Measurements from ENCODE around the gene RFT1.

The RFT1 gene

GRCh38 chr3:53092216-53092615 lies 38.0 kb downstream of the RFT1 start:
- DNase-seq (ENCODE audit: low read depth in 3 of 3, low spot score in 1 of 3) = no peak

GRCh38 chr3:53091011-53091410 lies 39.2 kb downstream of the RFT1 start:
- no peak for DNase-seq (ENCODE audit: low read depth in 3 of 3, low spot score in 1 of 3)

- no peak for DNase-seq (ENCODE audit: low read depth in 3 of 3, low spot score in 1 of 3)
Observed at GRCh38 chr3:53089511-53089910, 40.7 kb downstream of the RFT1 start.

GRCh38 chr3:53085476-53085875 lies 44.8 kb downstream of the RFT1 start:
- DNase-seq (ENCODE audit: low read depth in 3 of 3, low spot score in 1 of 3) = no peak

GRCh38 chr3:53084310-53085001 lies 45.8 kb downstream of the RFT1 start:
- no peak for DNase-seq (ENCODE audit: low read depth in 3 of 3, low spot score in 1 of 3)

GRCh38 chr3:53083949-53084309 lies 46.3 kb downstream of the RFT1 start:
- no peak for DNase-seq (ENCODE audit: low read depth in 3 of 3, low spot score in 1 of 3)

GRCh38 chr3:53083521-53083920 lies 46.7 kb downstream of the RFT1 start:
- no peak for DNase-seq (ENCODE audit: low read depth in 3 of 3, low spot score in 1 of 3)

- DNase-seq (ENCODE audit: low read depth in 3 of 3, low spot score in 1 of 3) = no peak
Observed at GRCh38 chr3:53082736-53083135, 47.5 kb downstream of the RFT1 start.

- DNase-seq (ENCODE audit: low read depth in 3 of 3, low spot score in 1 of 3) = no peak
Observed at GRCh38 chr3:53081318-53081717, 48.9 kb downstream of the RFT1 start.

GRCh38 chr3:53080612-53081205 lies 49.5 kb downstream of the RFT1 start:
- DNase-seq (ENCODE audit: low read depth in 3 of 3, low spot score in 1 of 3) = no peak

- no peak for DNase-seq (ENCODE audit: low read depth in 3 of 3, low spot score in 1 of 3)
Observed at GRCh38 chr3:53079791-53080555, 50.3 kb downstream of the RFT1 start.

- no peak for DNase-seq (ENCODE audit: low read depth in 3 of 3, low spot score in 1 of 3)
Observed at GRCh38 chr3:53079147-53079546, 51.1 kb downstream of the RFT1 start.

GRCh38 chr3:53078656-53079055 lies 51.6 kb downstream of the RFT1 start:
- DNase-seq (ENCODE audit: low read depth in 3 of 3, low spot score in 1 of 3) = no peak

- no peak for DNase-seq (ENCODE audit: low read depth in 3 of 3, low spot score in 1 of 3)
Observed at GRCh38 chr3:53077476-53078220, 52.6 kb downstream of the RFT1 start.

GRCh38 chr3:53075743-53076140 lies 54.5 kb downstream of the RFT1 start:
- no peak for DNase-seq (ENCODE audit: low read depth in 3 of 3, low spot score in 1 of 3)

GRCh38 chr3:53074761-53075742 lies 55.2 kb downstream of the RFT1 start:
- DNase-seq (ENCODE audit: low read depth in 3 of 3, low spot score in 1 of 3) = no peak

GRCh38 chr3:53074366-53074696 lies 55.9 kb downstream of the RFT1 start:
- DNase-seq (ENCODE audit: low read depth in 3 of 3, low spot score in 1 of 3) = no peak

- no peak for DNase-seq (ENCODE audit: low read depth in 3 of 3, low spot score in 1 of 3)
Observed at GRCh38 chr3:53073553-53074365, 56.5 kb downstream of the RFT1 start.

GRCh38 chr3:53072653-53073552 lies 57.3 kb downstream of the RFT1 start:
- DNase-seq (ENCODE audit: low read depth in 3 of 3, low spot score in 1 of 3) = peak; percentile 71 to 75 (median 73)

Measured in stimulated activated CD4-positive, alpha-beta T cell treated with anti-CD3 and anti-CD28 coated beads, TNF-alpha, amount 100 ng/mL, for 1 hour (primary cell).